ENCODE measurements around the gene DNAJC22. TPM values are rescaled to one million over a fixed set of nuclear protein-coding genes. Genes with fewer than 3 reads are reported as not detected.
A peak's percentile ranks its signal among the peaks of the same experiment; 100 is the strongest.
"Not testable (repeated sequence)": the region's sequence is repeated elsewhere in the genome, so short reads cannot be mapped to it uniquely, and the experiment has no call there.

DNAJC22 gene
- total and polyA plus RNA-seq, 2 donors, result 0.03 to 1.0 TPM

DNA sequence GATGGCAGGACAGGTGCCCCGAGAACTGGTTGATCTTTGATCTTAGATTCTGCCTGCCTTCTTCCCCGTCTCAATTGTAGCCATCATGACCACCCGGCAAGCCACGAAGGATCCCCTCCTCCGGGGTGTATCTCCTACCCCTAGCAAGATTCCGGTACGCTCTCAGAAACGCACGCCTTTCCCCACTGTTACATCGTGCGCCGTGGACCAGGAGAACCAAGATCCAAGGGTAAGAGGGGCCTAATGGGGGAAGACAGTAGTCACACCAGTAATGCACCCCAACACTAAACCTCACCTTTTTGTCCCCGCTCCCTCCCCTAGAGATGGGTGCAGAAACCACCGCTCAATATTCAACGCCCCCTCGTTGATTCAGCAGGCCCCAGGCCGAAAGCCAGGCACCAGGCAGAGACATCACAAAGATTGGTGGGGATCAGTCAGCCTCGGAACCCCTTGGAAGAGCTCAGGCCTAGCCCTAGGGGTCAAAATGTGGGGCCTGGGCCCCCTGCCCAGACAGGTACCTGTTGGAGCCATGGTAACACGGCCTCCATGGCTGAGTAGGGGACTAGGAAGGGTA lies 23.1 kb upstream of the DNAJC22 start:
- Histone ChIP-seq H3K4me3 (ENCODE audit: low read depth, low read length) (peak overlapping the region; percentile 27), H3K27ac (ENCODE audit: low read depth) (no peak overlapping the region), H3K36me3 (ENCODE audit: insufficient read depth) (no peaks in the 10 kb centered on the region), H3K4me1 (ENCODE audit: insufficient read depth) (no peaks in the 10 kb centered on the region)
- WGBS, result 8% methylated on average over 19 of the region's 19 CpGs
- no peak for DNase-seq (ENCODE audit: extremely low spot score)

DNA sequence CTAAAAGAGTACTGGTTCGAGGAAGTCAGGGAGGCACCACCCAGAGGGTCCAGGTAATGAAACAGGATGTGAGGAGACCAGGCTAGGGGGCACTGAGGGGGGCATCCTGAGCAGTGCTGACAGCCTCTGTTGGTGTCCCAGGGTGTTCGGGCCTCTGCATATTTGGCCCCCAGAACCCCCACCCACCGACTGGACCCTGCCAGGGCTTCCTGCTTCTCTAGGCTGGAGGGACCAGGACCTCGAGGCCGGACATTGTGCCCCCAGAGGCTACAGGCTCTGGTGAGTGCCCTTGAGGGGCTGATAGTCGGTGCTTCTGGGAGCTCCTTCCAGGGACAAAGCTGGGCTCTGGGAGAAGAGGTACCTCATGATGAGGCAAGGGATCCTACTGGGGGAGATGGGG lies 21.1 kb upstream of the DNAJC22 start:
- no peaks in the 10 kb centered on the region for H3K4me1 ChIP-seq (ENCODE audit: insufficient read depth)
- no peaks in the 10 kb centered on the region for H3K36me3 ChIP-seq (ENCODE audit: insufficient read depth)
- 97% methylated on average over 6 of the region's 6 CpGs for WGBS
- no peak for DNase-seq (ENCODE audit: extremely low spot score)
- no peak overlapping the region for H3K27ac ChIP-seq (ENCODE audit: low read depth)
- no peak overlapping the region for H3K4me3 ChIP-seq (ENCODE audit: low read depth, low read length)

DNA sequence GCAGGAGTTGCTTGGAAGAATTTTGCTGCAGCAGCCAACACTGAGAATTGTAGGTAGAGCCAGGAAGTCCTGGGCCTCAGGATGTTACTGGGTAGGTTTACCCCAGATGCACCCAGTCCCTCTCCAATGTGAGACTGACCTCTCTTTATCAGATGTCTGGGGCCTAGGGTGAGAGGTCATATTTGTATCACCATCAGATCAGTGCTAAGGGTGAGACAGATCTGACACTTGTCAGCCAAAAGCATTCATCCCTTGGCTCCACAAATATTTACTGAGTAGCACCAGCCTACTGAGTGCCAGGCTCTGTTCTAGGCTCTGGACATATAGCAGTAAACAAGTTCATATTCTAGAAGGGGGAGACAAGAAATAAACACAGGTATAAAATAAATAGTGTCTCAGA lies 19.3 kb upstream of the DNAJC22 start:
- Histone ChIP-seq H3K27ac (ENCODE audit: low read depth) (no peak overlapping the region), H3K36me3 (ENCODE audit: insufficient read depth) (no peaks in the 10 kb centered on the region), H3K4me1 (ENCODE audit: insufficient read depth) (no peaks in the 10 kb centered on the region), H3K4me3 (ENCODE audit: low read depth, low read length) (no peak overlapping the region)
- DNase-seq (ENCODE audit: extremely low spot score), result no peak

DNA sequence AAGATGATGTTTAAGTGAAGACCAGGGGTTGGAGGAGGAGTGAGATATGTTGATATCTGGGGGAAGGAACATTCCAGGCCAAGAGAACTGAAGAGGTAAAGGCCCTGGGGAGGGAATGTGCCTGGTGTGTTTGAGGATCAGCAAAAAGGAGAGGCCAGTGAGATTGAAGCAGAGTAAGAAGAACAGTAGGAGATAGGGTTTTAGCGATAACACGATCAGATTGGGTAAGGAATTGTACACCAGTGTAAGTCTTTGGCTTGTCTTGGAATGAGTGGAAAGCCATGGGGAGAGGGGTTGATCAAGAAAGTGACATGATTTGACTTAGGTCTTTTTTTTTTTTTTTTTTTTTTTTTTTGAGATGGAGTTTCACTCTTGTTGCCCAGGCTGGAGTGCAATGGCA lies 18.8 kb upstream of the DNAJC22 start:
- Histone ChIP-seq H3K27ac (ENCODE audit: low read depth) (no peak overlapping the region), H3K4me1 (ENCODE audit: insufficient read depth) (no peaks in the 10 kb centered on the region), H3K36me3 (ENCODE audit: insufficient read depth) (no peaks in the 10 kb centered on the region), H3K4me3 (ENCODE audit: low read depth, low read length) (no peak overlapping the region)
- no peak for DNase-seq (ENCODE audit: extremely low spot score)
- 95% methylated on average over 2 of the region's 2 CpGs for WGBS

DNA sequence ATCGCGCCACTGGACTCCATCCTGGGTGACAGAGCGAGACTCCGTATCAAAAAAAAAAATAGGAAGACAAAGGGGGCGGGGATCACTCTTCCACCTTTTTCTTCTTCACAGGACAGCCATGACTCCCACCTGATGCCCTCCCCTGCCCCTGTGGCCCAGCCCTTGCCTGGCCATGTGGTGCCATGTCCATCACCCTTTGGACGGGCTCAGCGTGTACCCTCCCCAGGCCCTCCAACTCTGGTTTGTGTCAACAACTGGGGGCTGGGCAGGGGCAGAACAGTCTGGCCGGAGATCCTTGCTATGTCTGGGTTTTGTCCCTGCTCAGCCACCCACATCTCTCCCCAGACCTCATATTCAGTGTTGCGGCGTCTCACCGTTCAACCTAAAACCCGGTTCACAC lies 17.9 kb upstream of the DNAJC22 start:
- WGBS, result 94% methylated on average over 12 of the region's 12 CpGs
- Histone ChIP-seq H3K4me3 (ENCODE audit: low read depth, low read length) (no peak overlapping the region), H3K27ac (ENCODE audit: low read depth) (no peak overlapping the region), H3K4me1 (ENCODE audit: insufficient read depth) (no peaks in the 10 kb centered on the region), H3K36me3 (ENCODE audit: insufficient read depth) (no peaks in the 10 kb centered on the region)
- no peak for DNase-seq (ENCODE audit: extremely low spot score)

DNA sequence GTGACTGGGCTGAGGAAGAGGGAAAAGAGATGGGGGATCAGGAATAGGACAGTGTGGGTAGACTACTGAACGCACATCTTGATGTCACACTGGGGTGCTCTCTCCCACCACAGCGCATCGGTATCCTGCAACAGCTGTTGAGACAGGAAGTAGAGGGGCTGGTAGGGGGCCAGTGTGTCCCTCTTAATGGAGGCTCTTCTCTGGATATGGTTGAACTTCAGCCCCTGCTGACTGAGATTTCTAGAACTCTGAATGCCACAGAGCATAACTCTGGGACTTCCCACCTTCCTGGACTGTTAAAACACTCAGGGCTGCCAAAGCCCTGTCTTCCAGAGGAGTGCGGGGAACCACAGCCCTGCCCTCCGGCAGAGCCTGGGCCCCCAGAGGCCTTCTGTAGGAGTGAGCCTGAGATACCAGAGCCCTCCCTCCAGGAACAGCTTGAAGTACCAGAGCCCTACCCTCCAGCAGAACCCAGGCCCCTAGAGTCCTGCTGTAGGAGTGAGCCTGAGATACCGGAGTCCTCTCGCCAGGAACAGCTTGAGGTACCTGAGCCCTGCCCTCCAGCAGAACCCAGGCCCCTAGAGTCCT lies 16.6 kb upstream of the DNAJC22 start:
- Histone ChIP-seq H3K27ac (ENCODE audit: low read depth) (no peak overlapping the region), H3K4me1 (ENCODE audit: insufficient read depth) (no peaks in the 10 kb centered on the region), H3K4me3 (ENCODE audit: low read depth, low read length) (no peak overlapping the region), H3K36me3 (ENCODE audit: insufficient read depth) (no peaks in the 10 kb centered on the region)
- WGBS, result 95% methylated on average over 7 of the region's 7 CpGs
- no peak for DNase-seq (ENCODE audit: extremely low spot score)

DNA sequence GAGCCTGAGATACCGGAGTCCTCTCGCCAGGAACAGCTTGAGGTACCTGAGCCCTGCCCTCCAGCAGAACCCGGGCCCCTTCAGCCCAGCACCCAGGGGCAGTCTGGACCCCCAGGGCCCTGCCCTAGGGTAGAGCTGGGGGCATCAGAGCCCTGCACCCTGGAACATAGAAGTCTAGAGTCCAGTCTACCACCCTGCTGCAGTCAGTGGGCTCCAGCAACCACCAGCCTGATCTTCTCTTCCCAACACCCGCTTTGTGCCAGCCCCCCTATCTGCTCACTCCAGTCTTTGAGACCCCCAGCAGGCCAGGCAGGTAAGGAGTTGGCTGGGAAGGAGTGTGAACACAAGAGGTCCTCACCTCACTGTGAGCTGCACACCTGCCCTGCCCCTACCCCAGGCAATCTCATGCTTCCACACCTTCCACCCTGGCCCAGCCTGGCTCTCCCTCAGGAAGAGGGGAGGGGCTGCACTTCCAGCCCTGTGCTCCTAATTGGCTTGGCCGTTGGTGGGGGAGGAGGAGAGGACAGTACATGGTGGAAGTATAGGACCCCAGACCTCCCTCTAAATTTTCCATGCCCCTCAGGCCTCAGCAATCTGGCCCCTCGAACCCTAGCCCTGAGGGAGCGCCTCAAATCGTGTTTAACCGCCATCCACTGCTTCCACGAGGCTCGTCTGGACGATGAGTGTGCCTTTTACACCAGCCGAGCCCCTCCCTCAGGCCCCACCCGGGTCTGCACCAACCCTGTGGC lies 15.9 kb upstream of the DNAJC22 start:
- no peak overlapping the region for H3K27ac ChIP-seq (ENCODE audit: low read depth)
- H3K4me1 ChIP-seq (ENCODE audit: insufficient read depth), result no peaks in the 10 kb centered on the region
- no peak overlapping the region for H3K4me3 ChIP-seq (ENCODE audit: low read depth, low read length)
- no peaks in the 10 kb centered on the region for H3K36me3 ChIP-seq (ENCODE audit: insufficient read depth)
- no peak for DNase-seq (ENCODE audit: extremely low spot score)
- 76% methylated on average over 14 of the region's 14 CpGs for WGBS

DNA sequence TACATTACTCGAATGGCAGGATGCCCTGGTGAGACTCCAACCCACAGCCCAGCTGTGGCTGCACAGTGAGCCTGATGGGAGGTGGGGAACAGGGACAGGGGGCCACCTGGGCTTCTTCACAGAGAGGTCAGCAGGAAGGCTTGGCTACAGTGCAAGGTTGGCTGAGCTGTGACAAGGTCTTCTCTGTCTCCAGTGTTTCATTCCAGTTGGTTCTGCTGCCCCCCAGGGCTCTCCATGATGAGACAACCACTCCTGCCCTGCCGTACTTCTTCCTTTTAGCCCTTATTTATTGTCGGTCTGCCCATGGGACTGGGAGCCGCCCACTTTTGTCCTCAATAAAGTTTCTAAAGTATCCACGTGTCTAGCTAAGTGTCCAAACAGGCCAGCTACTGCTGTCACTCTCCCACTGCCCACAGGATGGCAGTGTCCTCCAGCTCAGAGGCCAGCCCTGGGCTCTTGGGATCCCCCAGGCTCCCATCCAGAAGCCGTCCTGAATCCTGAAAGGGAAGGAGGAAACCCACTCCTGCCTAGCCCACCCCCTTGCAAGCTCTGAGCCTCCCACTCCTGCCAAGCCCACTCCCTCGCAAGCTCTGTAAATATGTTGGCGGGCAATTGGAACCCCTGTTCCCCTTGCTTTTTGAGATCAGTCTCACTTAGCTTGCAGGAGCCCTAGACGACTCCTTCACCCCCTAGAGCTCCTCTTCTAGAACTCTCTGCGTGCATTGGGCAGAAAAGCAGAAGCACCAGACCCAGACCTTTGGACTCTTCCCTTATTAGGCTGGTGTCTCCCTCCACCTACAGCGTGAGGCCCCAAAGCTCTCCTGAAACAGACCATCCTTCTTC lies 15.1 kb upstream of the DNAJC22 start:
- Histone ChIP-seq H3K4me3 (ENCODE audit: low read depth, low read length) (no peak overlapping the region), H3K4me1 (ENCODE audit: insufficient read depth) (no peaks in the 10 kb centered on the region), H3K36me3 (ENCODE audit: insufficient read depth) (no peaks in the 10 kb centered on the region), H3K27ac (ENCODE audit: low read depth) (no peak overlapping the region)
- peak; percentile 47 for DNase-seq (ENCODE audit: extremely low spot score)
- 49% methylated on average over 11 of the region's 11 CpGs for WGBS

DNA sequence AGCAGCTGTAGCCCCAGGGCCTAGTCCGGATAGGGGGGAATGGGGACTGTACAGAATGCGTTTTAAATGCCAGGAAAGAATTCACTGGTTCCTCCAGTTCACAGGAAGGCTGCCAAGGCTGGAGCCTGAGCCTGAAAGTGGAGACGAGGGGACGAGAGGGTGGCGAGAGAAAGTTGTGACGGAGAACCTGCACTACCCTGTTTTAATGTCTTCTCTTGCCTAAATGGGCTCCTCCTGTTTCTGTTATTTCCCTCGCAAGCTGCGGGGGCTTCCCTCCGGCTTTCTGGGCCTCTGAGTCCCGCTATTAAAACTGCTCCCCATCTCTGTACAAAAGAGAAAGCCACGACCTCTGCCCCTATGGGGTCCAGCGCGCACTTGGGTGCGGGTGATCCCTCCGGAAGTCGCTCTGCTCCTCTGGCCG lies 14.2 kb upstream of the DNAJC22 start:
- H3K4me3 ChIP-seq (ENCODE audit: low read depth, low read length), result no peak overlapping the region
- 73% methylated on average over 17 of the region's 17 CpGs for WGBS
- no peaks in the 10 kb centered on the region for H3K36me3 ChIP-seq (ENCODE audit: insufficient read depth)
- H3K27ac ChIP-seq (ENCODE audit: low read depth), result no peak overlapping the region
- H3K4me1 ChIP-seq (ENCODE audit: insufficient read depth), result no peaks in the 10 kb centered on the region
- no peak for DNase-seq (ENCODE audit: extremely low spot score)

GRCh38 chr12:49332891-49333371 lies 13.8 kb upstream of the DNAJC22 start:
- WGBS, result 24% methylated on average over 40 of the region's 40 CpGs
- H3K4me3 ChIP-seq (ENCODE audit: low read depth, low read length), result no peak overlapping the region

DNA sequence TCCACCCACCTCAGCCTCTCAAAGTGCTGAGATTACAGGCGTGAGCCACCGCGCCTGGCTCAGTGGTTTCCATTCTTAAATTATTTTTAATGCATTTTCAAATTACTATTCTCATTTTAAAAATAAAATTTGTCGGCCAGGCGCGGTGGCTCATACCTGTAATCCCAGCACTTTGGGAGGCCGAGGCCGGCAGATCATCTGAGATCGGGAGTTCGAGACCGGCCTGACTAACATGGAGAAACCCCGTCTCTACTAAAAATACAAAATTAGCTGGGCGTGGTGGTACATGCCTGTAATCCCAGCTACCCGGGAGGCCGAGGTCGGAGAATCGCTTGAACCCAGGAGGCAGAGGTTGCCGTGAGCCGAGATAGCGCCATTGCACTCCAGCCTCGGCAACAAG lies 12.9 kb upstream of the DNAJC22 start:
- WGBS, result 42% methylated on average over 21 of the region's 21 CpGs
- H3K4me1 ChIP-seq (ENCODE audit: insufficient read depth); H3K4me3 ChIP-seq (ENCODE audit: low read depth, low read length); H3K27ac ChIP-seq (ENCODE audit: low read depth); H3K36me3 ChIP-seq (ENCODE audit: insufficient read depth); DNase-seq (ENCODE audit: extremely low spot score): not testable (repeated sequence)

More at GRCh38 chr12:49332891-49333371, 13.8 kb upstream of the DNAJC22 start:
- Histone ChIP-seq H3K27ac (ENCODE audit: low read depth) (no peak overlapping the region), H3K4me1 (ENCODE audit: insufficient read depth) (no peaks in the 10 kb centered on the region), H3K36me3 (ENCODE audit: insufficient read depth) (no peaks in the 10 kb centered on the region)
- no peak for DNase-seq (ENCODE audit: extremely low spot score)

- H3K36me3 ChIP-seq (ENCODE audit: insufficient read depth), result no peaks in the 10 kb centered on the region
- no peak overlapping the region for H3K27ac ChIP-seq (ENCODE audit: low read depth)
- no peaks in the 10 kb centered on the region for H3K4me1 ChIP-seq (ENCODE audit: insufficient read depth)
- no peak overlapping the region for H3K4me3 ChIP-seq (ENCODE audit: low read depth, low read length)
- DNase-seq (ENCODE audit: extremely low spot score), result no peak
- 43% methylated on average over 19 of the region's 19 CpGs for WGBS
Measured at GRCh38 chr12:49334226-49334625, 12.5 kb upstream of the DNAJC22 start.

- 53% methylated on average over 12 of the region's 12 CpGs for WGBS
- Histone ChIP-seq H3K4me1 (ENCODE audit: insufficient read depth) (no peaks in the 10 kb centered on the region), H3K36me3 (ENCODE audit: insufficient read depth) (no peaks in the 10 kb centered on the region), H3K27ac (ENCODE audit: low read depth) (no peak overlapping the region), H3K4me3 (ENCODE audit: low read depth, low read length) (no peak overlapping the region)
- DNase-seq (ENCODE audit: extremely low spot score), result no peak
Measured at GRCh38 chr12:49334681-49335080, 12.0 kb upstream of the DNAJC22 start.

All from urinary bladder (tissue), 4 donors.